ENCODE data around the gene FBRSL1. TPM values are rescaled to one million over a fixed set of nuclear protein-coding genes. Genes with fewer than 3 reads are reported as not detected.

Gene FBRSL1
- total and polyA plus RNA-seq, 7 donors, result 3.9 to 37.0 (median 10.3) TPM

- no peaks in the 10 kb centered on the region for H3K4me1 ChIP-seq
- intact Hi-C loops (cut with DNase I), result no loop called here
- WGBS, 2 donors, result 75 to 83% methylated on average over 38 of the region's 38 CpGs
- no peak overlapping the region for H3K4me3 ChIP-seq
- H3K36me3 ChIP-seq, result no peaks in the 10 kb centered on the region
- no peak for DNase-seq
- H3K27me3 ChIP-seq, result peaks cover 0 to 12% (median 0%) of the 10 kb centered on the region in 3 donors
- no peaks in the 10 kb centered on the region for H3K9me3 ChIP-seq
- TF ChIP-seq EP300 (IDR thresholded peaks at IDR 0.05), result no peak
- no peak overlapping the region for H3K27ac ChIP-seq
Observed at GRCh38 chr12:132479938-132480622, 9.9 kb upstream of the FBRSL1 start.

DNA sequence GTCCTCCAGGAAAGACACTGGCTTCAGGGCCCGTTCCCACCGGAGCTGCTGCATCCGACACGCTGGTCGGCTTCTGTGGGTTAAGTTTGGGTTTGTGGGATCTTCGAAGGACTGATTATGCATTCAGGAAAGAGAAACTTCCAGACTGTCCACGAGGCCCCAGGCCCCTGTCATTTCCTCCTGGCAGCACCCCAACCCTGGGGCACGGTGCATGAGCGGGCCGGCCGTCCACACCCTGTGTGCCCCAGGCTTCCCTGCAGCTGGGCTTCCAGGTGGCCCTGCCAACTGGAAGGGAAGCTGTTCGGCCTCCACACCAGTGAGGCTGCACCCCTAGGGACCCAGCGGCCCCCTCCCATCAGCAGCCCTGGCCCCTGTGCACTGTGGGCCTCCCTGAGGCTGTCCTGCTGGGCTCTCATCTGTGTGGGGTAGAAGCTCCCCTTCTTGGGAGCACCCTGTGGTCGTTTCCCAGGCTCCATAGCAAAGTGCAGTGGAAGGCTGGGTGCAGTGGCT is 9.3 kb upstream of the FBRSL1 start:
- H3K27ac ChIP-seq, result no peak overlapping the region
- H3K4me1 ChIP-seq, result no peaks in the 10 kb centered on the region
- no peaks in the 10 kb centered on the region for H3K9me3 ChIP-seq
- no peak overlapping the region for H3K4me3 ChIP-seq
- intact Hi-C loops (cut with DNase I), result no loop called here
- WGBS, 2 donors, result 69 to 71% methylated on average over 14 of the region's 14 CpGs
- DNase-seq, result no peak
- H3K27me3 ChIP-seq, result peaks cover 0 to 12% (median 0%) of the 10 kb centered on the region in 3 donors
- no peaks in the 10 kb centered on the region for H3K36me3 ChIP-seq
- no peak for TF ChIP-seq EP300 (IDR thresholded peaks at IDR 0.05)
- no peak for TF ChIP-seq POLR2AphosphoS5 (IDR thresholded peaks at IDR 0.05)
- TF ChIP-seq, protein P1, sequence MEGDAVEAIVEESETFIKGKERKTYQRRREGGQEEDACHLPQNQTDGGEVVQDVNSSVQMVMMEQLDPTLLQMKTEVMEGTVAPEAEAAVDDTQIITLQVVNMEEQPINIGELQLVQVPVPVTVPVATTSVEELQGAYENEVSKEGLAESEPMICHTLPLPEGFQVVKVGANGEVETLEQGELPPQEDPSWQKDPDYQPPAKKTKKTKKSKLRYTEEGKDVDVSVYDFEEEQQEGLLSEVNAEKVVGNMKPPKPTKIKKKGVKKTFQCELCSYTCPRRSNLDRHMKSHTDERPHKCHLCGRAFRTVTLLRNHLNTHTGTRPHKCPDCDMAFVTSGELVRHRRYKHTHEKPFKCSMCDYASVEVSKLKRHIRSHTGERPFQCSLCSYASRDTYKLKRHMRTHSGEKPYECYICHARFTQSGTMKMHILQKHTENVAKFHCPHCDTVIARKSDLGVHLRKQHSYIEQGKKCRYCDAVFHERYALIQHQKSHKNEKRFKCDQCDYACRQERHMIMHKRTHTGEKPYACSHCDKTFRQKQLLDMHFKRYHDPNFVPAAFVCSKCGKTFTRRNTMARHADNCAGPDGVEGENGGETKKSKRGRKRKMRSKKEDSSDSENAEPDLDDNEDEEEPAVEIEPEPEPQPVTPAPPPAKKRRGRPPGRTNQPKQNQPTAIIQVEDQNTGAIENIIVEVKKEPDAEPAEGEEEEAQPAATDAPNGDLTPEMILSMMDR (IDR thresholded peaks at IDR 0.05), result no peak
- TF ChIP-seq POLR2A (IDR thresholded peaks at IDR 0.05), result no peak

- Histone ChIP-seq H3K4me1 (no peaks in the 10 kb centered on the region), H3K36me3 (no peaks in the 10 kb centered on the region), H3K9me3 (no peaks in the 10 kb centered on the region), H3K27ac (no peak overlapping the region), H3K27me3 (peaks cover 0 to 12% (median 0%) of the 10 kb centered on the region in 3 donors), H3K4me3 (no peak overlapping the region)
- no peak for TF ChIP-seq POLR2A (IDR thresholded peaks at IDR 0.05)
- TF ChIP-seq POLR2AphosphoS5 (IDR thresholded peaks at IDR 0.05), result no peak
- no peak for TF ChIP-seq EP300 (IDR thresholded peaks at IDR 0.05)
- TF ChIP-seq, protein P1 (IDR thresholded peaks at IDR 0.05), result no peak
- WGBS, 2 donors, result 79 to 83% methylated on average over 11 of the region's 11 CpGs
- DNase-seq, result no peak
- intact Hi-C loops (cut with DNase I), result no loop called here
Observed at GRCh38 chr12:132481345-132481744, 8.6 kb upstream of the FBRSL1 start.

- Histone ChIP-seq H3K4me3 (no peak overlapping the region), H3K36me3 (no peaks in the 10 kb centered on the region), H3K27me3 (peaks cover 0 to 12% (median 0%) of the 10 kb centered on the region in 3 donors), H3K27ac (no peak overlapping the region), H3K9me3 (no peaks in the 10 kb centered on the region), H3K4me1 (no peaks in the 10 kb centered on the region)
- intact Hi-C loops (cut with DNase I), result no loop called here
- 82 to 84% methylated on average over 31 of the region's 31 CpGs for WGBS, 2 donors
- TF ChIP-seq POLR2A (IDR thresholded peaks at IDR 0.05) (no peak), EP300 (IDR thresholded peaks at IDR 0.05) (no peak), POLR2AphosphoS5 (IDR thresholded peaks at IDR 0.05) (no peak)
- TF ChIP-seq, protein P1 (IDR thresholded peaks at IDR 0.05), result no peak
- no peak for DNase-seq
Observed at GRCh38 chr12:132481771-132482745, 7.9 kb upstream of the FBRSL1 start.

GRCh38 chr12:132482771-132483170 is 7.2 kb upstream of the FBRSL1 start:
- Histone ChIP-seq H3K4me3 (no peak overlapping the region), H3K36me3 (no peaks in the 10 kb centered on the region), H3K27me3 (peaks cover 0 to 12% (median 0%) of the 10 kb centered on the region in 3 donors), H3K4me1 (no peaks in the 10 kb centered on the region), H3K9me3 (no peaks in the 10 kb centered on the region), H3K27ac (no peak overlapping the region)
- intact Hi-C loops (cut with DNase I), result no loop called here
- TF ChIP-seq POLR2AphosphoS5 (IDR thresholded peaks at IDR 0.05) (no peak), EP300 (IDR thresholded peaks at IDR 0.05) (no peak), POLR2A (IDR thresholded peaks at IDR 0.05) (no peak)
- TF ChIP-seq, protein P1 (IDR thresholded peaks at IDR 0.05), result no peak
- no peak for DNase-seq
- 87 to 91% methylated on average over 9 of the region's 9 CpGs for WGBS, 2 donors

Measured in sigmoid colon (tissue), 7 donors.